Measurements from ENCODE around the gene DACT3.

- TF ChIP-seq CTCF (conservative IDR thresholded peaks at IDR 0.05; ENCODE audit: low read length): no peak
- TF ChIP-seq EZH2phosphoT487 (IDR thresholded peaks at IDR 0.05; ENCODE audit: borderline replicate concordance): no peak
These were observed 38.9 kb downstream of the DACT3 start for GRCh38 chr19:46622118-46622446.

Data from Loucy (cell line).